HG03469 (cell line): ENCODE measurements around the gene S1PR3.

ENCODE experiments used
- ATAC-seq: cut with Tn5 transposase; IDR thresholded peaks from one replicate; pipeline ENCODE4 v1.9.1; 2021; ENCODE audit warnings: mild to moderate bottlenecking, moderate library complexity, moderate number of reproducible peaks; ENCODE audit not compliant: unreplicated experiment

S1PR3 gene

GRCh38 chr9:88990041-88990728, 1.1 kb upstream of the S1PR3 start:
- ATAC-seq = no peak

- ATAC-seq = no peak
These were observed 571 bp upstream of the S1PR3 start for GRCh38 chr9:88990729-88991065.

- ATAC-seq = no peak
These were observed 1.3 kb downstream of the S1PR3 start for GRCh38 chr9:88992556-88992955.

DNA sequence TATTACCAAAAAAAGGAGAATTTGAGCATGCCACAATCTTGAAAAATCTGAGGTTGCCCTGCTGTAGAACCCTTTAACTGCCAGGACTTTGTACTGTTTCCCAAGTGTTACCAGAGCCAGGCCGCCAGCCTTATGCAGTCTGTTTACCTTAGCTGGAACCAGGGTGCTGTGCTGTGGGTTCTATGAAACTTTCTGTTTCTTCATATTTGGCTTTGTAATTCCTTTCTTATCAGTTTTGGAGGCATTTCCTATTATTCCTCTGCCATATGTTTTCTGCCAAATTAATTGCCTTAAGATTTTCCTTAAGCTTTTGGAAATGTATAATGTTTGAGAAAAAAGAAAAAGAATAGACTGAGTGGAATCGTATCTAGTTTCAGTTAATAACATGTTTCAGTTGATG, 2.1 kb downstream of the S1PR3 start:
- ATAC-seq = no peak

DNA sequence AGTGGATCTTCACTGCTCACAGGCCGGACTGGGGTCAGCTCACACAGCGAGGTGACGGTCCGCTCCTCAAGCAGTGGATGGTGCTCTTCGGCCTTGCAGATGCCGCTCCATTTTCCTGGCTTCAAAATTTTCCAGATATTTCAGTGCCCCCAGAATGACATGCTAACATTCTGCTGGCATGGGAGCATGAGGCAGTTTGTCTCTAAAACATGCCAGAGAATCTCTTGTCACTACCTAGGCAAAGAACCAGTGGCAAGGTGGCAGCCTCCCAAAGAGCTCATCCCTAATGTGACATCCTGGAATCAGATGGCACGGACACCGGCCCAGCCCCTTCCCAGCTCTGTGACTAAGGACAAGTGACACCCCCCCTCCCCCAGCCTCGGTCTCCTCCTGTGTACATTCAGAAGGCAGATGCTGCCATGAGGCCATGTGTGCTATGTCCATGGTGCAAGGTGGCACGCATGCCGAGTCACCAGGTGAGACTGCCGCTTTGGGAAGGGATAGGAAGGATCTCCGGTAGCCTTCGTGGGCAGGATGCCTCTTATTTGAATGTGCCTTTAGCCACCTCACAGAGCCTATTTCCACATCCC, 2.7 kb downstream of the S1PR3 start:
- ATAC-seq = no peak

- no peak for ATAC-seq
These were observed 3.4 kb downstream of the S1PR3 start for GRCh38 chr9:88994469-88995199.

DNA sequence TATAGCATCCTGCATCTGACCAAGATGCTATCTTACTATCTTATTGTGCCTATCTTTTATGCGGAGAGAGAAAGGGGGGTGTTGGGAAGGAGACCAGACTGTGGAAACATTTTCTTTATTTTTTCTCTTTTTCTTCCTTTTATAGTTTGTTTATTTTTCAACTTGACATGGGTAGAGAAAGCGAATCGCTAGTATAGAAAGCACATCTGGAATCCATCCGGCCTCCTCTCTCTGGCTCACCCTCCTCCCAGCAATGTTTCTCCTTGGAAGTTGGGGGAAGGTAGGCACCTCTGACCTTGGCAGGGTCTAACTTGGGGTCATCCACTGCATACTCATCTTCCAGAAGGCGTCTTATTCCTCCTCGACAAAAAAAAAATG, 3.9 kb downstream of the S1PR3 start:
- ATAC-seq = no peak

DNA sequence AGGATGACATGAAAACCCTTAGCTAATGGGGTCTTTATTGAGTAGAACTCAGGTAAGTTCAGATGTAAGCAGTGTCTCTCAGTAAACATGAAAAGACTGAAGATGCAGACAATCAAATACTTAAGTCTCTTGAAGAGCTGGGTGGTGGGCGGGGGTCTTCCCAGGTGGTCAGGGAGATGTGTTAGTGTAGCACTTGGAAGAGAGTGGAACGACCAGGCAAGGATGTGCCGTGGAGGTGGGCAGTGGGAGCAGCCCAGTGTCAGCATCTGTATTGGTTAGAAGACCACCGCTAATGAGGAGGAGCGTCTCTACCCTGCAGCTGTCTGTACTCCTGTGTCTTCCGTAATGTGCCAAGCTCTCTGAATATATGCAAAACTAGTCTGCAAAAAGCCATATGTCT, 4.4 kb downstream of the S1PR3 start:
- ATAC-seq = no peak

- ATAC-seq = no peak
These were observed 5.0 kb downstream of the S1PR3 start for GRCh38 chr9:88996046-88996920.

GRCh38 chr9:88996921-88997235, 5.6 kb downstream of the S1PR3 start:
- no peak for ATAC-seq

GRCh38 chr9:88997646-88998045, 6.4 kb downstream of the S1PR3 start:
- ATAC-seq = no peak

DNA sequence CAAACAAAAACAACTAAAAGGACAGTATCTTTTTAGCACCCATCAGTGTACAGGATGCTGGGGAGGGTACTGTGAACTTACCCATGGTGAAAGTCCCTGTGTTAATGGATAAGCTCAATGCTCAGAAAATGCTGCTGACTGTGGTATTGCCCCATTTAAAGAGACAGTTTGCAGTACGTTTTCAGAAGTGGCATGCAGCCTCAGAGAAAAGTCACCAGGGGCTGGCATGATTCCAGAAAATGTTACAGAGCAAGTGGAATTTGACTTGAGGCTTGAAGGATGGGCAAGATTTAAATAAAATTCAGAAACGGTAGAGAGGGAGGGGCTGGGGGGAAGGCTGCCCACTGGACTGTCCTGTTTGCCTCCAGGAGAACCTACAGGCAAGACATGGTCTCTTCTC, 7.2 kb downstream of the S1PR3 start:
- no peak for ATAC-seq

DNA sequence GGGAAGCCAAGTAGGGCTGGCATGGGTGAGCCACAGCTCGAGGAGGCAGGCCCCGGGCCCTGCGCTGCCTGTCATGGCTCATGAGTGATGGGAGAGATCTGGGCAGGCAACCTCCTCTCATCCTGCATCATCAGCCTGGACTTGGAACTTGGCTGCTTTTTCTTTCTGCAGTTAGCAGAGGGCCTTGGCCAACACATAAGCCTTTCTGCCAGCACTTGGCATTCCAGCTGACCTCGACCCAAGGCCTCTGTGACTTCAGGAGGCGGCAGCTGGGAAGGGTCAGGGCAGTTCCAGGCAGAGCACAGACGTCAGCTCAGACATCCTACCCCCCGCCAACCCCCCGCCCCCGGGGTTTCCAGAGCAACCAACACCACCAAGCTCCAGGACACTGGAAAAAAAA, 7.6 kb downstream of the S1PR3 start:
- ATAC-seq = no peak

DNA sequence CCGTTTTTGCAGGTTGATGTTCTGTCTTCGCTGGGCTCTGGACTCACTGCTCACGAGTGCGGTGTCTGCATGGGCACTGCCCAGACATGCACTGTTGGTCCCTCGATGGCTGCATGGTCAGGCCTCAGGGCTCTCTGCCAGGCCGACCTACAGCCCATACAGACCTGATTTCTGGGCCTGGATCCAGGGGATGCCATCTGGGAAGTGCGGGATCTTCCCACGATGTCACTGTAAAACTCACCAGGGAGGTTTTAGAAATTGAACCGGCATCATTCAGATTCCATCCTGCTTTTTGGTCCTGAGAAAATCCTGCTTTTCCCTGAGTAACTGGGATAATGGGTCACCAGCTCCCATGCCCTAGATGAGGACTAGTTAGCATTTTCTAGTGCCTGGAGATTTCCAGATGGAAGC, 9.1 kb downstream of the S1PR3 start:
- no peak for ATAC-seq

- no peak for ATAC-seq
These were observed 10.0 kb downstream of the S1PR3 start for GRCh38 chr9:89000973-89001916.

DNA sequence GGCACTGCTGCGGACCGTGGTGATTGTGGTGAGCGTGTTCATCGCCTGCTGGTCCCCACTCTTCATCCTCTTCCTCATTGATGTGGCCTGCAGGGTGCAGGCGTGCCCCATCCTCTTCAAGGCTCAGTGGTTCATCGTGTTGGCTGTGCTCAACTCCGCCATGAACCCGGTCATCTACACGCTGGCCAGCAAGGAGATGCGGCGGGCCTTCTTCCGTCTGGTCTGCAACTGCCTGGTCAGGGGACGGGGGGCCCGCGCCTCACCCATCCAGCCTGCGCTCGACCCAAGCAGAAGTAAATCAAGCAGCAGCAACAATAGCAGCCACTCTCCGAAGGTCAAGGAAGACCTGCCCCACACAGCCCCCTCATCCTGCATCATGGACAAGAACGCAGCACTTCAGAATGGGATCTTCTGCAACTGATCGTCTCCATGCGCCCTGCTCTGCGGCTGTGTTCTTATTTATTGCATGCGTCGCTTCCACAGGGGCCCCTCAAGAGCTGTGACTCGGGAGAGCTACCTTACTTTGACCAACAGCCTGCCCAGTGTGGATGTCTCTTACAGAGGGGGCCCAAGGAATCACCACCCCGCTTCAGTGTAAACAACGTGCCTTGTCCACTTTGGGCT, 10.8 kb downstream of the S1PR3 start:
- no peak for ATAC-seq

GRCh38 chr9:89002987-89003386, 11.7 kb downstream of the S1PR3 start:
- ATAC-seq = no peak

- ATAC-seq = no peak
These were observed 14.1 kb downstream of the S1PR3 start for GRCh38 chr9:89005323-89005722.

GRCh38 chr9:89006267-89006666, 15.0 kb downstream of the S1PR3 start:
- no peak for ATAC-seq
